Esophagus (tissue), 2 donors: ENCODE measurements around the gene NT5C1A. TPM values are rescaled to one million over a fixed set of nuclear protein-coding genes. Genes with fewer than 3 reads are reported as not detected.

Experiments used
- H3K27ac ChIP-seq, 2 donors: one replicate each; pipeline ENCODE4 v1.5.1; 2013; ENCODE audit warnings: low read depth in 2 of 2, mild to moderate bottlenecking in 2 of 2, inconsistent platforms in 1 of 2, low read length in 1 of 2, moderate library complexity in 1 of 2
- H3K27me3 ChIP-seq, 2 donors: one replicate each; pipeline ENCODE4 v1.6.1; 2013; ENCODE audit warnings: low read length in 2 of 2, control low read depth in 1 of 2, mild to moderate bottlenecking in 1 of 2; ENCODE audit not compliant: insufficient read depth in 2 of 2, control insufficient read depth in 1 of 2
- H3K36me3 ChIP-seq, 2 donors: one replicate each; pipeline ENCODE4 v1.6.1; 2013; ENCODE audit warnings: low read length in 1 of 2; ENCODE audit not compliant: control insufficient read depth in 2 of 2, insufficient read depth in 2 of 2
- H3K4me1 ChIP-seq, 2 donors: one replicate each; pipeline ENCODE4 v1.6.1; 2013; ENCODE audit warnings: low read length in 1 of 2; ENCODE audit not compliant: control insufficient read depth in 2 of 2, insufficient read depth in 2 of 2
- H3K4me3 ChIP-seq, 2 donors: one replicate each; pipeline ENCODE4 v1.5.1; 2013; ENCODE audit warnings: low read length in 2 of 2, mild to moderate bottlenecking in 2 of 2, low read depth in 1 of 2, moderate library complexity in 1 of 2
- H3K9me3 ChIP-seq, 2 donors: one replicate each; pipeline ENCODE4 v1.6.1; 2013; ENCODE audit warnings: mild to moderate bottlenecking in 2 of 2, low read depth in 1 of 2, low read length in 1 of 2, moderate library complexity in 1 of 2; ENCODE audit not compliant: control insufficient read depth in 2 of 2, insufficient read depth in 1 of 2
- WGBS, 2 donors: extraction: QIAGEN DNeasy Blood & Tissue Kit; methylation state at CpG; one replicate each; pipeline ENCODE4 v1.1.7; 2013; 5-methylcytosine and 5-hydroxymethylcytosine counted together
- polyA plus RNA-seq, 2 donors: library from polyadenylated mRNA; stranded (reverse); fragments of 200-250 nt; gene quantifications; one replicate each; pipeline ENCODE4 v1.2.3, GENCODE V29; 2013
- donor health status: healthy with polysubstance abuse.
- donor health status: Bipolar disorder and iron deficiency.

NT5C1A gene
- polyA plus RNA-seq, 2 donors: 0.02 TPM; not detected in 1

DNA sequence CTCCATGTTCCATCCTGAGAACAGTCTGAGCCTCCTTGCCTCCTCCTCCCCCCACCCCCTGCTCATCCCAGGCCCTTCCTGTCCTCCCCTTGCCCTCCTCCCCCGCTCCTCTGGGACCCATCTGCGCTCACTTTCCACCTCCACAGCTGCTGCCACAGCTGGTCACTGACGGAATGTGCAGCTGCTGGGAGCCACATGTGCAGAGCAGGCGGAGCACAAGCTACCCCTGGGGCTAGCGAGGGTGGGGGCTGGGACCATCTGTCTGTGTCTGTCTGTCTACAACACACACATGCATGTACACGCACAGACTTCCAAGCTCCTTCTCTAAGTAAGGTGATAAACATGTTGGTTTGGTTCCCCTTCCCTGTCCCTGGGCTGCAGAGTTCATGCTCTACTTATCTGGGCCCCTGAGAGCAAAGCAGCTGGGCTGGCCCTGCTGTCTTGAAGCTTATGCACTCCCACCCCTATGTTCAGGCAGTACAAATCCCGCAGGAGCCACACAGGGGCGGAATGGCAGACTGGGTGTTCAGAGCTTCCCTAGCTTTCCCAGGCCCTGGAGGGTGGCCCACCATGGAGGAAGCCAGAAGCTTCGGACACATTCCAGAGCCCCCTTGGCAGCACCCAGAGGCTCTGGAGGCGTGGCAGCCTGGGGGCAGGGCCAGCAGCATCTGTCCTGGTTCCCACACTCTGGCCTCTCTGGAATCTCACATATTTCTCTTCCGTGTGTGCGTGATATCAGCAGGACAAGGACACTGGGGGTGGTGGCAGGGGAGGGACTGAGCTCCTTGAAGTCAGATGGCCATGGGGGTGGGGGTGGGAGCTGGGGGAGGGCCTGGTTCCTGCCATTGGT, 25.4 kb downstream of the NT5C1A start:
- Histone ChIP-seq H3K27ac (peak overlapping the region in 1 of 2 donors; percentile 7), H3K9me3 (no peaks in the 10 kb centered on the region), H3K4me1 (peaks cover 0 to 3% of the 10 kb centered on the region in 2 donors), H3K27me3 (no peaks in the 10 kb centered on the region), H3K36me3 (no peaks in the 10 kb centered on the region), H3K4me3 (no peak overlapping the region)
- 38 to 44% methylated on average over 12 of the region's 12 CpGs for WGBS, 2 donors

DNA sequence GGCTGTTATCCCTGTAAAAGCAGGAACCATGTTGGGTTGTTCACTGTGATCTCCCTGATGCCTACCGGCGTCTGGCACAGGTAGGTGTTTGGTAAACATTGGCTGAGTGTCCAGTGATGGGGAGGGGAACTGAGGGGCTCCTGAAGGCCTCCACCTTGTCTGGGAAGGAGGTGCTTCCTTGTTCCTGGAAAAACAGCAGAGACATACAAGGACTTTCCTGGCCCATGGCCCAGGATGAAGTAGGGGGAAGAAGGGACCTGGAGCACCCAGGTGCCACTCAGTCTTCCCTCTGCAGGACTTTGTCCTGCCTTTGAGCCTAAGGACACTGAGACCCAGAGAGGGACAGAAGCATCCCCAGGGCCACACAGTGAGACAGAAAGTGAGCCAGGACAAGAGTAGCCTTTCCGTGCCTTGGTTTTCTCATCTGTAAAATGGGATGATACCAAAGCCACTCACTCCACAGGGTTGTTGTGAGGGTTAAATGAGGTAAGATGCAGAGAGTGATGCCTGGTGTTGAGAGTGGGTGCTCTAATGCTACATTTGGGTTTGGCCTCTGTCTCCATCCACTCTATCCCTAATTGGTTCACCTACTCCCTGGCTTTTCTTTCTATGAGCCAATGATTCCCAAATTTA, 26.4 kb downstream of the NT5C1A start:
- H3K4me1 ChIP-seq: peaks cover 0 to 1% of the 10 kb centered on the region in 2 donors
- no peaks in the 10 kb centered on the region for H3K36me3 ChIP-seq
- no peaks in the 10 kb centered on the region for H3K9me3 ChIP-seq
- H3K27ac ChIP-seq: peak overlapping the region in 1 of 2 donors; percentile 3
- no peak overlapping the region for H3K4me3 ChIP-seq
- WGBS, 2 donors: 69 to 75% methylated on average over 3 of the region's 3 CpGs
- H3K27me3 ChIP-seq: no peaks in the 10 kb centered on the region

DNA sequence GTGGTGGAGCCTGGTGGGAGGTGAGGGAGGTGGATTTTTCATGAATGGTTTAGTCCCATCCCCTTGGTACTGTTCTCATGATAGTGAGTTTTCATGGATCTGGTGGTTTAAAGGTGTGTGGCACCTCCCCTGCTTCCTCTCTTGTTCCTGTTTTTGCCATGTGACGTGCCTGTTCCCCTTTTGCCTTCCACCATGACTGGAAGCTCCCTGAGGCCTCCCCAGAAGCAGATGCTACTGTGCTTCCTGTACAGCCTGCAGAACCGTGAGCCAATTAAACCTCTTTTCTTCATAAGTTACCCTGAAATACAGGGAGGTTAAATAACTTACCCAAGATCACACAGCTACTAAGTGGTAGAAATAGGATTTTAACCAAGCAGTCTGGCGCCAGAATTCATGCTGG, 28.2 kb downstream of the NT5C1A start:
- 92% methylated on average over 3 of the region's 3 CpGs for WGBS, 2 donors
- Histone ChIP-seq H3K4me1 (no peaks in the 10 kb centered on the region), H3K27ac (no peak overlapping the region)

GRCh38 chr1:39642796-39643195, 29.1 kb downstream of the NT5C1A start:
- Histone ChIP-seq H3K9me3 (peaks cover 0 to 4% of the 10 kb centered on the region in 2 donors), H3K4me3 (no peak overlapping the region), H3K27ac (no peak overlapping the region), H3K27me3 (no peaks in the 10 kb centered on the region), H3K4me1 (no peaks in the 10 kb centered on the region), H3K36me3 (no peaks in the 10 kb centered on the region)
- WGBS, 2 donors: 66 to 69% methylated on average over 4 of the region's 4 CpGs

More for the DNA sequence above, 28.2 kb downstream of the NT5C1A start:
- H3K4me3 ChIP-seq: no peak overlapping the region
- H3K27me3 ChIP-seq: no peaks in the 10 kb centered on the region
- peaks cover 0 to 4% of the 10 kb centered on the region in 2 donors for H3K9me3 ChIP-seq
- H3K36me3 ChIP-seq: no peaks in the 10 kb centered on the region

GRCh38 chr1:39640861-39641260, 31.0 kb downstream of the NT5C1A start:
- H3K36me3 ChIP-seq: no peaks in the 10 kb centered on the region
- H3K4me3 ChIP-seq: no peak overlapping the region
- H3K9me3 ChIP-seq: peaks cover 0 to 4% of the 10 kb centered on the region in 2 donors
- 88 to 93% methylated on average over 8 of the region's 8 CpGs for WGBS, 2 donors
- no peaks in the 10 kb centered on the region for H3K27me3 ChIP-seq
- no peak overlapping the region for H3K27ac ChIP-seq
- no peaks in the 10 kb centered on the region for H3K4me1 ChIP-seq

DNA sequence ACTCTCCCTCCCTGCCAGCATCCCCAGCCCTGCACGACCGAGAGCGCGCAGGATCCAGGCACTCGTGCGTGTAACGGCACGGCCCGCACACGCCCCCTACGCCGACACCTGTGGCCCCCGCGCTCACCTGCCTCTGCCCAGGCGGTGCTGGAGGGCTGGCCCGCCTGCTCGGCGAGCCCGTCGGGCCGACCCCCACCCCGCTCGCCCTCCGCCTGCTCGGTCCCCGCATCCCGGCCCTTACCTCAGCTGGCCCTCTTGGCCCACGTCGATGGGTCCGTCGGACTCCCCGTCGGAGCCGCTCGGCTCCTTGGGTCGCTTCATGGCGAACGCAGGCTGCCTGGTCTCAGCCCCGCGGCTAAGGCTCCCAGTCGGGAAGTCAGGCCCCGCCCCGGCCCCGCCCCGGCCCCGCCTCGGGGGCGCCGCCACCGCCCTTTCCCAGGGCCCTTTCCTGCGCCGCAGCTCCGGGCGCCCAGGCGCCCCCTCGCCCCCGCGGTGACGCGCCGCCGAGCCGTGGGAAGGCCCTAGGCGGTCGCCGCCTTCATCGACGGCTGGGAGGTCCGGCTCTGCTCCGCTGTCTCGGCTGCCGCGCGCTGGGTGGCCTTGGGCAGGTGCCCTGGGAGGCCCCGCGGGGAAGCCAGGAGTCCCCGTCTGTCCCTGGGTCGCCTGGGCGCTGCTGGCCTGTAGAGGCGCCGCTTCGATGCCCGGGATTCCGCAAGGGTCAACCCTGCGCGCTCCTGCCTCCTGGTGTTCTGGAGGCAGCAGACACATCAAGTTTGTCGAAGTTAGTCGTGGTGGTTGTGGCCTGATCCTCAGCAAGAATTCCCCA, 32.4 kb downstream of the NT5C1A start, which contains the start of gene HEYL:
Gene HEYL, minus strand, starts transcription at position 339 of the 826 bp plus-strand sequence. Its CDS starts 18 bp downstream, at position 321.
- Histone ChIP-seq H3K27ac (peak within 1 kb of the TSS in 1 of 2 donors; percentile 21), H3K36me3 (no peaks in the 10 kb centered on the region)

GRCh38 chr1:39638965-39639304, 33.0 kb downstream of the NT5C1A start:
- 73 to 76% methylated on average over 3 of the region's 3 CpGs for WGBS, 2 donors
- Histone ChIP-seq H3K4me1 (no peaks in the 10 kb centered on the region), H3K36me3 (no peaks in the 10 kb centered on the region), H3K4me3 (peak overlapping the region in 1 of 2 donors; percentile 31), H3K27ac (no peak overlapping the region), H3K27me3 (no peaks in the 10 kb centered on the region), H3K9me3 (peaks cover 0 to 4% of the 10 kb centered on the region in 2 donors)

More for the DNA sequence above, 32.4 kb downstream of the NT5C1A start, which contains the start of gene HEYL:
- WGBS, 2 donors: 9 to 12% methylated on average over 79 to 88 of the region's 88 CpGs
- Histone ChIP-seq H3K4me3 (peak within 1 kb of the TSS; percentile 4 to 31), H3K27me3 (no peaks in the 10 kb centered on the region), H3K9me3 (peaks cover 0 to 4% of the 10 kb centered on the region in 2 donors), H3K4me1 (no peaks in the 10 kb centered on the region)

DNA sequence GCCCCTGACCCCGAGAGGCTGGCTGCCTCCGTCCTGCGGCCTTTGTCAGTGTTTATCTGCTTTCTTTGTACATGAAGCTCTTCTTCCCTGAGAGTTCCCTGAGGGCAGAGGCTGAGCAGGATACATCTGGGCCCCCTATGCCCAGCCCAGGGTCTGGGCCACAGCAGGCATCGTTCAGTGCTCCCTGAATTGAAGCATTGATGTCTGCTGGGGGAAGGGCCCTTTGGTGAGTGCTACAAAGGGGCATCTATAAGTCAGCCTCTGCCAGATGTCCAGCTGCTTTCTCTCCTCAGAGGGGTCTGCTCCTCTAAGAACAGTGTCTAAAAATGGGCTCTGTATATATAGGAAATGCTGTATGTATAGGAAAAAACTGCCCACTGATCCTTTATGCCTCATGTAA, 34.5 kb downstream of the NT5C1A start:
- WGBS, 2 donors: 77 to 83% methylated on average over 4 of the region's 4 CpGs

DNA sequence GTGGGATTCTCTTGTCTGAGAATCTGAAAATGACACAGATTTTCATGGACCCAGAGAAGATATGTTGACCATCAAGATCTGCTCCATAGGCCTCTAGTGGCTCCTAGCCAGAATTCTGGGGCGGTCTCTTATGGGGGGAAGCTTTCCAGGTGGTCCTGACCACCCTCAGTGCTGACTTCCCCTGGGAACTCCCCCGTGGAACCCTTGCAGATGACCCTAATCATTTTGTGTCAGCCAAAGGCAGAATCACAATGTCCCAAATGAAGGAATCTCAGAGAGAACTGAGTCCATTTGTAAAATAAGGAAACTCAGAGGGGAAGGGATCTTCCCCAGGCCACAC, 36.1 kb downstream of the NT5C1A start:
- H3K27me3 ChIP-seq: no peaks in the 10 kb centered on the region

More for the DNA sequence above, 34.5 kb downstream of the NT5C1A start:
- Histone ChIP-seq H3K9me3 (peaks cover 0 to 4% of the 10 kb centered on the region in 2 donors), H3K27me3 (no peaks in the 10 kb centered on the region), H3K36me3 (no peaks in the 10 kb centered on the region), H3K4me1 (no peaks in the 10 kb centered on the region), H3K27ac (no peak overlapping the region), H3K4me3 (no peak overlapping the region)

More for the DNA sequence above, 36.1 kb downstream of the NT5C1A start:
- WGBS, 2 donors: 60 to 63% methylated on average over 2 of the region's 2 CpGs
- H3K27ac ChIP-seq: no peak overlapping the region
- H3K4me3 ChIP-seq: no peak overlapping the region
- no peaks in the 10 kb centered on the region for H3K36me3 ChIP-seq
- H3K9me3 ChIP-seq: peaks cover 0 to 4% of the 10 kb centered on the region in 2 donors
- H3K4me1 ChIP-seq: no peaks in the 10 kb centered on the region
